GM18511 (cell line): ENCODE results near the gene AGT.

ENCODE experiments used
- ATAC-seq: cut with Tn5 transposase; IDR thresholded peaks from one replicate; pipeline ENCODE4 v1.9.1; 2021; ENCODE audit warnings: mild to moderate bottlenecking, moderate library complexity; ENCODE audit not compliant: unreplicated experiment

Gene AGT

GRCh38 chr1:230713915-230714764, at the start of gene AGT:
Gene AGT (minus strand): TSS chr1:230714122. CDS start chr1:230710823, 3,299 bp downstream.
- ATAC-seq, result no peak

DNA sequence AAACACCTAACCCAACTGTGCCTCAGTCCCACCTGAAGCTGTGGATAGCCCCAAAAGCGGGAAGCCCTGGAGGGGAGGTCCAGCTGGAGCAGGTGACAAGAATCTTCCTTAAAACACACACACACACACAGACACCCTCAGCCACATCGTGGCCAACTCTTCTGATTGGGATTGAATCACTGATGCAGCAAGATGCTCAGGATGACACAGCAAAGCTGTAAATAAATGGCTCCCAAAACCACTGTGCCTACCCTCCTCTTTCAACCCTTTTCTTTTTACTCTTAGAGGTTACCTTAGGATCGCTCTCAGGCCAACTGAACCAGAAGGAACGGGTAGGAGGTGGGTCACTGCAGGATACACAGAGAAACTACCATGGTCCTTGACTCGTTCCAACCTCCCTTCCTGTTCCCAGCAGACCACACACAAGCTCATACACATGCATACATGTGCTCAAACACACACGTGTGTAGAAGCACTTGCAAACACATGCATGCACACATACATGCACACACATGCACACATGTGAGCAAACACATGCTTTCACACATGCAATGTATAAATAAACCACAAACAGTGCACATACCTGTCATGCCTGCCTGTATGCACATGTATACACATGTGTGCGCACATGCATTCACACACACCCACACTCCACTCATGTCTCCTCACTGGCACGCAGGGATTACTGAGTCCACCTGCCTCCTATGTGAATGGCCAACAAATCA, 47.7 kb upstream of the AGT start:
- ATAC-seq, result no peak

DNA sequence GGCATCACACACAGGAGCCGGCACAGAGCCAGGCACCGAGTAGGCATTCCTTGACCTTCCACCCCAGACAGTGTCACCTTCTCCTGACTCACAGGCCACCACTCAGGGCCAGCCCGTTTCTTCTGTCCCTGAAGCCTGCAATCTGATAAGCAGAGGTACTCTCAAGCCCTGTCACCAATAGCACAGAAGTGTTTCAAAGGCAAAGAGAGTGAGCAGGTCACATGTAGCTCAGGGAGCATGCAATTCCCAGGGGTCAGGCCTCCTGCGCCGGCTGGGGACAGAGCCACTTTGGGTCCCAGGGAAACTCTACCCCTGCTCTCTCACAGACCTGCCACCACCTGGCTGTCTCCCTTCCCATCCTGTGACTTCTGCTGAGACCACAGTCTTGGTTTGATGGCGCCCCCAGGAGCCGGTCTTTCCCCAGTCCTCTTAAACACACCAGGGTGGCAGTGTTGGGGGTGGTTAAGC, 46.5 kb upstream of the AGT start:
- no peak for ATAC-seq

GRCh38 chr1:230759369-230760065, 45.6 kb upstream of the AGT start:
- no peak for ATAC-seq

- no peak for ATAC-seq
Measured at GRCh38 chr1:230758709-230759368, 44.9 kb upstream of the AGT start.

GRCh38 chr1:230757856-230758708, 44.2 kb upstream of the AGT start:
- ATAC-seq, result no peak

GRCh38 chr1:230754796-230755195, 40.9 kb upstream of the AGT start:
- no peak for ATAC-seq

- ATAC-seq, result no peak
Measured at GRCh38 chr1:230753586-230754251, 39.8 kb upstream of the AGT start.

GRCh38 chr1:230753191-230753585, 39.3 kb upstream of the AGT start:
- no peak for ATAC-seq

DNA sequence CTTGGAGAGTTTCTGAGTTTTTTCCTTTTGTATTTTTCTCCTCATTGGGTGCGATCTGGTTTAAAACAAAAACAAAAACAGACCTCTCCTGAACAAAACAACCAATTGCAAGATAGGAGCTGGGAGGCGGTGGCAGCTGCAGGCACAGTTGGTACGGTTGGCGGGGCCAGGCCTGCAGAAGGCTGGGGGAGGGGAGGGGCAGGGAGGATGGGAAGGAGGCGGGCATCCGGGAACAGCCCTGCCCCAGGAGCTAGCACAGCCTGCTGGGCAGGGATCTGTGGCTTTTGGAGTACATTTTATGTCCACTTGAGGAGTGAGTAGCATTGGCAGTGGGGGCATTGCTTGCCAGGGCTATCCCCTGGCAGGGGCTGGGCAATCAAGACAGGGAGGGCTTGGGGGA, 38.5 kb upstream of the AGT start:
- ATAC-seq, result no peak

DNA sequence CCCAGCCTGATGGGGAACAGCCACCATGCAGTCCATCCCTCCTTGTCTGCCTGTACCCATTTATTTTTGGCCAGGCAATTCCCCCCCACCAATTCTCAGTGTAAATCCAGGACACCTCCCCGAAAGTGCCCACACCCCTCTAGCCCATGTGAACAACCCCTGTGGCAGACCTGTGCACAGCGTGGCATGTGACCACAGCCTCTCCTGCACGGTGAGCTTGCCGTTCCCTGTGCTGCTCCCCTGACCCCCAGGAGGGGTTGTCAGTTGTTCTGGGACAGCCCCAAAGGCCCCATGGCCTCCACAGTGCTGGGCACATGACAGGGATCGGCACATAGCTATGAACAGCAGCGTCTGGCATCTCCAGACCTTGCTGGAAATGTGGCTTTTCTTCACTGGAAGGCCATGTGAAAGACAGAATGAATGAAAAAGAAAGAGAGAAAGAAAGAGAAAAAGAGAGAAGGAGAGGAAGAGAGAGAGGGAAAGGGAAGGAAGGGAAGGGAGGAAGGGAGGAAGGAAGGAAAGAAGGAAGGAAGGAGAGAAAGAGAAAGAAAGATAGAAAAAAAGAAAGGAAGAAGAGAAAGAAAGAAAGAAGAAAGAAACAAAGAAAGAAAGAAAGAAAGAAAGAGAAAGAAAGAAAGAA, 37.2 kb upstream of the AGT start:
- ATAC-seq, result no peak

GRCh38 chr1:230750576-230750975, 36.7 kb upstream of the AGT start:
- no peak for ATAC-seq

GRCh38 chr1:230749635-230750034, 35.7 kb upstream of the AGT start:
- no peak for ATAC-seq

DNA sequence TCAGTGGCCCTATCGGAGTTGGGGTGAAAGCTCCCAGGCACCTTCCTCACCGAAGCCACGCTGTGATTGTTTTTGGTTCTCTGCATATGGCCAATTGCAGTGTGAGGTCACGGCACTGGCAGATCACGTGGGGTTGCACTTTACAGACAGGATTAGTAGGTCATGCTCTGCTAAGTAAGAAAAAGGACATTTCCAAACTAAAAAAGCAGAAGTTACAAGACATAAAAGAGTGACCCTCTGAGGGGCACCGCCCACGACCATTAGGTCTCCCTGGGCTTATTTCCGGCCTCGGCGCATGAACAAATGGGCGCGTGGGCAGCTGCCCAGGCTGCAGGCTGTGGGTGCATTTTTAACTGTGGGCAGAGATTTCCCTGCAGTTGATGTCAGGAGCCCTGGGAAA, 35.2 kb upstream of the AGT start:
- ATAC-seq, result peak; percentile 60

DNA sequence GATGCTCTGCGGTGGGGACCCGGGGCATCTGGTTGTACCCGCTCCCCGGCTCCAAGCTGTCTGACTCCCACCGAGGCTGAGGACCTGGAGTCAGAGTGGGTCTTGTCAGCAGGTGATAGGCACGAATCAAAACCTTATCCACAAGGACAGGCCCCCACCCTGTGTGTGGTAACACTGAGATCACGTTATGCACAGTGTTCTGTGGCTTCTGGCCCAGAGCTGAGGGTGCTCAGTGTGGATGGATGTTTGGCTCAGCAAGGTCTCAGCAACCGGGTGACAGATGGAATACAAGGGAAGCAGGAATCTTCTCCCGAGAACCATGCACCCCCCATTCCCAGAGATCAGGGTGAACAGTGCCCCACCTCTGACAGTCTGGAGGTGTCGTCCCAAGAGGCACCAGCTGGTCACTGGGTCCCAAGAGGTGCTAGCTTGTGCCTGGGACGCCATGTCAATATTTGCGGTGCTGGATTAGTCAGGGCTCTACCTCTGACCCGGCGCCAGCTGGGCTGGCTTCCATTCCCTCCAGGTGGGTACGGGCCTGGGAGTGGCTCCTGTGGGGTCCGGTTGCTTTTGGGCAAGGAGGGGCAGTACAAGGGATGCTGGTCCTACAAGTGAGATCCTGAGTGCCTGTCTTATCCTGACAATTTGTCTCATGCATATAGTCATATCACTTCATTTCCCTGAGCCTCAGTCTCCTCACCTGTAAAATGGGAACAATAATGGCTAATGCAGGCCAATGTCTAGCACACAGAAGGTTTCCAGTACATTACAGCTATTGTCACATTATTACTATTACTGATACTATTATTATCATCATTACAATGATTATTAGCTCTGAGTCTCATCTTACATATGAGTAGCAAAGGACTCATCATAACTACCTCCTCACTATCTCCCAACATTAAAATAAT, 34.2 kb upstream of the AGT start:
- no peak for ATAC-seq

DNA sequence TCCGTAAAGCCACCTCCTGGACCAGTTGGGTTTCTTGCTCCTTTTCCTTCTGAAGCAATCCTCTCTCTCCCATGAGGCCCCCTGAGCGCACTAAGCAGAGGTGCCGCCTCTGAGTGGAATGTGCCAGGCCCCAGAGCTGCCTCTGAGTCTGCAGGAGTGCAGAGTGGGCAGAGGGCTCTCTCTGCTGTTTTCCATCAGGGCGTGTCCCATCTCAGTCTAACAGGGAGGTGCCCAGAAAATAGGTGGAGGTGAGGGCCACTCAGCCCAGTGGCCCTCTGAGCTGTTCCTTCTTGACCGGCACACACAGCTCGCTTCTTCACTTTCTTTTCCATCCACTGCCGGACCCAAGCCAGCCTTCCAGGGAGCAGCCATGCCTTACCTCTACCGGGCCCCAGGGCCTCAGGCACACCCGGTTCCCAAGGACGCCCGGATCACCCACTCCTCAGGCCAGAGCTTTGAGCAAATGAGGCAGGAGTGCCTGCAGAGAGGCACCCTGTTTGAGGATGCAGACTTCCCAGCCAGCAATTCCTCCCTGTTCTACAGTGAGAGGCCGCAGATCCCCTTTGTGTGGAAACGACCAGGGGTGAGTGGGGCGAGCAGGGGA, 33.3 kb upstream of the AGT start, which contains the start of gene CAPN9:
Gene CAPN9, plus strand, starts transcription at position 262 of the 604 bp plus-strand sequence. Its CDS starts 109 bp downstream, at position 371.
- ATAC-seq, result no peak

- ATAC-seq, result no peak
Measured at GRCh38 chr1:230746617-230747016, 32.7 kb upstream of the AGT start.
